Activated CD4-positive, alpha-beta T cell treated with anti-CD3 and anti-CD28 coated beads for 36 hours (primary cell): ENCODE measurements around the gene KANK4. TPM values are rescaled to one million over a fixed set of nuclear protein-coding genes. Genes with fewer than 3 reads are reported as not detected.

ENCODE experiments used
- ATAC-seq: fragments of 200-7000 bp; cut with Tn5 transposase; one replicate; pipeline ENCODE4 v1.10.0; 2021; ENCODE audit warnings: mild to moderate bottlenecking, moderate library complexity
- CTCF ChIA-PET: fragments of 350-600 bp; sonication (Branson Sonifier 250); formaldehyde crosslinking; loops from one replicate; lab custom pipeline; 2021; ENCODE audit warnings: antibody characterized with exemption; lab: Charles Lee
- POLR2A ChIA-PET: fragments of 350-600 bp; sonication (Branson Sonifier 250); formaldehyde crosslinking; loops from one replicate; lab custom pipeline; 2021; ENCODE audit warnings: antibody characterized with exemption, inconsistent platforms; lab: Charles Lee
- DNase-seq: peaks from one replicate; pipeline ENCODE4 v3.0.0-alpha.2; 2020
- H3K27ac Mint-ChIP-seq: one replicate; pipeline ENCODE4 v1.8.0; 2021; ENCODE audit warnings: mixed read lengths
- H3K27me3 Mint-ChIP-seq: one replicate; pipeline ENCODE4 v1.8.0; 2021; ENCODE audit warnings: mixed read lengths
- H3K36me3 Mint-ChIP-seq: one replicate; pipeline ENCODE4 v1.8.0; 2021; ENCODE audit warnings: low read depth, mixed read lengths
- H3K4me1 Mint-ChIP-seq: one replicate; pipeline ENCODE4 v1.8.0; 2021; ENCODE audit warnings: mixed read lengths
- H3K4me3 Mint-ChIP-seq: one replicate; pipeline ENCODE4 v1.8.0; 2021; ENCODE audit warnings: mild to moderate bottlenecking, moderate library complexity, mixed read lengths
- H3K9me3 Mint-ChIP-seq: one replicate; pipeline ENCODE4 v1.8.0; 2021; ENCODE audit warnings: low read depth, mixed read lengths
- intact Hi-C, 2 experiments: fragments of 100-400 bp; cut with DNase I in 1 of 2; cut with micrococcal nuclease in 1 of 2; formaldehyde crosslinking; loops; one replicate each; pipeline versions ENCODE4 v1.14.2 to v1.15.1; 2022 to 2024; cut with DNase I, micrococcal nuclease
- total RNA-seq, 2 experiments: library from RNA; stranded (reverse); gene quantifications; one replicate each; pipeline ENCODE4 v1.2.3, GENCODE V29; 2021

KANK4 gene
- total RNA-seq, 2 experiments from 2014 or later = not detected

- H3K27ac Mint-ChIP-seq = no peak overlapping the region
- POLR2A ChIA-PET = no interaction called here
These were observed 37.2 kb downstream of the KANK4 start for GRCh38 chr1:62281922-62282555.

DNA sequence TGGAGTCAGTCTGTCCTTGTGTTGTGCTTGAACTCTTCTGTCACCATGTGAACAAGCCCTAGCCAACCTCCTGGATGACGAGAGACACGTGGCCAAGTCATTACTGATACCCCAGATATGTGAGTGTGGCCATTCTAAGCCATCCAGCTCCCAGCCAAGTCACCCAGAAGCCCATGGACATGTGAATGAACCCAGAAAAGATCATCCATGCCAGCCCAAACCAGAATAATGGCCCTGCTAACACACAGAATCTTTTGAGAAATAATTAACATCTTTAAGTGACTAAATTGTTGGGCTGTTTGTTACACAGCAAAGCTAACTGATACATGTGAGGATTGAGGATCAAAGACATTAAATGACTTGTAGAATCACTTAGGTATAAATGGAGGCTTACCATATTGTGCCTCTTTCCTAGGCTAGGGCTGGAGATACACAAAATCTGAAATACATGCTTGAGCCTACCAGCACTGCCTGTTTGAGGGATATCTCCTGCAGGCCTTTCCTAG is 38.2 kb downstream of the KANK4 start:
- Mint-ChIP-seq H3K9me3 (peaks cover 4% of the 10 kb centered on the region), H3K4me3 (no peak overlapping the region), H3K36me3 (no peaks in the 10 kb centered on the region), H3K4me1 (no peaks in the 10 kb centered on the region), H3K27me3 (peaks cover 3% of the 10 kb centered on the region), H3K27ac (no peak overlapping the region)
- ATAC-seq = no peak
- POLR2A ChIA-PET = no interaction called here
- intact Hi-C loops = no loop called here
- DNase-seq = no peak
- CTCF ChIA-PET = no interaction called here

More at GRCh38 chr1:62281922-62282555, 37.2 kb downstream of the KANK4 start:
- ATAC-seq = no peak
- no peaks in the 10 kb centered on the region for H3K36me3 Mint-ChIP-seq
- no peak overlapping the region for H3K4me3 Mint-ChIP-seq
- DNase-seq = no peak
- H3K27me3 Mint-ChIP-seq = peaks cover 8% of the 10 kb centered on the region
- CTCF ChIA-PET = interaction anchor here (0.8 kb wide), 1 partner anchor 8 kb away, joined by 3 read pairs; no protein-coding TSS in a partner anchor
- peaks cover 4% of the 10 kb centered on the region for H3K9me3 Mint-ChIP-seq
- no peaks in the 10 kb centered on the region for H3K4me1 Mint-ChIP-seq
- intact Hi-C loops = no loop called here

- POLR2A ChIA-PET = no interaction called here
- DNase-seq = no peak
- no peaks in the 10 kb centered on the region for H3K36me3 Mint-ChIP-seq
- no peak for ATAC-seq
- peaks cover 4% of the 10 kb centered on the region for H3K9me3 Mint-ChIP-seq
- H3K27ac Mint-ChIP-seq = no peak overlapping the region
- H3K4me1 Mint-ChIP-seq = no peaks in the 10 kb centered on the region
- CTCF ChIA-PET = no interaction called here
- intact Hi-C loops = no loop called here
- peaks cover 2% of the 10 kb centered on the region for H3K27me3 Mint-ChIP-seq
- H3K4me3 Mint-ChIP-seq = no peak overlapping the region
These were observed 39.1 kb downstream of the KANK4 start for GRCh38 chr1:62280150-62280549.

- peaks cover 2% of the 10 kb centered on the region for H3K36me3 Mint-ChIP-seq
- H3K9me3 Mint-ChIP-seq = peaks cover 4% of the 10 kb centered on the region
- no peak overlapping the region for H3K4me3 Mint-ChIP-seq
- peaks cover 15% of the 10 kb centered on the region for H3K4me1 Mint-ChIP-seq
- DNase-seq = no peak
- ChIA-PET CTCF (interaction anchor here (0.6 kb wide), 1 partner anchor 145 kb away, joined by 4 read pairs; no protein-coding TSS in a partner anchor), POLR2A (no interaction called here)
- intact Hi-C loops = no loop called here
- no peak overlapping the region for H3K27ac Mint-ChIP-seq
- H3K27me3 Mint-ChIP-seq = no peaks in the 10 kb centered on the region
- no peak for ATAC-seq
These were observed 42.4 kb downstream of the KANK4 start for GRCh38 chr1:62276791-62277190.

- peaks cover 2% of the 10 kb centered on the region for H3K36me3 Mint-ChIP-seq
- H3K4me3 Mint-ChIP-seq = no peak overlapping the region
- H3K9me3 Mint-ChIP-seq = peaks cover 4% of the 10 kb centered on the region
- ATAC-seq (no peak), DNase-seq (no peak)
- H3K4me1 Mint-ChIP-seq = peaks cover 23% of the 10 kb centered on the region
- ChIA-PET CTCF (no interaction called here), POLR2A (interaction anchor here (0.6 kb wide), 1 partner anchor 50 kb away, joined by 5 read pairs; no protein-coding TSS in a partner anchor)
- H3K27me3 Mint-ChIP-seq = no peaks in the 10 kb centered on the region
- intact Hi-C loops = no loop called here
- no peak overlapping the region for H3K27ac Mint-ChIP-seq
These were observed 44.4 kb downstream of the KANK4 start for GRCh38 chr1:62274496-62275485.

DNA sequence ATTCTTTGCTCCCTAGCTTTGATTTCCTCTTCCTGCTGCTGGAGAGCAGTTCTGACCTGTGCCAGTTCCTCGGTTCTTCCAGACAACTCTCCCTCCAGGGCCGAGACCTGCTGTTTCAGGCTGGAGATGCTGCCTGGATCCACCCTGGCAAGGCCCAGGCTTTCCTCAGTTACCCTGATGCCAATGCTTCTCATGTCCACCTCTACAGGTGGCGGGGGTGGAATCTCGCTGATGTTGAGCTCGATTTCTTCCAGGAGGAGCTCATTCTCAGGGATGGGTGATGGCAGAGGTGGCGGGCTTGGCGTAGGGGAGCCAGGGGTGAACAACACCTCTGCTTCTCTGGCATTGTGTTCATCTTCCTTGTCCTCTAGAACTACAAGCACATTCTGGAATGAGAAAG is 45.3 kb downstream of the KANK4 start:
- H3K27me3 Mint-ChIP-seq = no peaks in the 10 kb centered on the region

GRCh38 chr1:62271948-62272728 is 47.1 kb downstream of the KANK4 start:
- ChIA-PET CTCF (interaction anchor here (0.8 kb wide), 1 partner anchor 16 kb away, joined by 3 read pairs; no protein-coding TSS in a partner anchor), POLR2A (no interaction called here)
- Mint-ChIP-seq H3K27ac (peak overlapping the region; percentile 87), H3K27me3 (no peaks in the 10 kb centered on the region), H3K36me3 (peaks cover 2% of the 10 kb centered on the region), H3K4me3 (no peak overlapping the region), H3K4me1 (peaks cover 23% of the 10 kb centered on the region), H3K9me3 (no peaks in the 10 kb centered on the region)
- ATAC-seq (peak; percentile 93), DNase-seq (peak; percentile 70)
- intact Hi-C loops = no loop called here

More for the DNA sequence above, 45.3 kb downstream of the KANK4 start:
- ChIA-PET POLR2A (interaction anchor here (0.6 kb wide), 1 partner anchor 51 kb away, joined by 5 read pairs; no protein-coding TSS in a partner anchor), CTCF (interaction anchor here (0.7 to 1.0 kb wide), 2 partner anchors 8 to 43 kb away, joined by 3 read pairs; no protein-coding TSS in a partner anchor)
- Mint-ChIP-seq H3K36me3 (peaks cover 2% of the 10 kb centered on the region), H3K4me1 (peaks cover 23% of the 10 kb centered on the region), H3K27ac (no peak overlapping the region), H3K9me3 (peaks cover 4% of the 10 kb centered on the region), H3K4me3 (no peak overlapping the region)
- intact Hi-C loops = no loop called here
- DNase-seq = no peak
- ATAC-seq = no peak

DNA sequence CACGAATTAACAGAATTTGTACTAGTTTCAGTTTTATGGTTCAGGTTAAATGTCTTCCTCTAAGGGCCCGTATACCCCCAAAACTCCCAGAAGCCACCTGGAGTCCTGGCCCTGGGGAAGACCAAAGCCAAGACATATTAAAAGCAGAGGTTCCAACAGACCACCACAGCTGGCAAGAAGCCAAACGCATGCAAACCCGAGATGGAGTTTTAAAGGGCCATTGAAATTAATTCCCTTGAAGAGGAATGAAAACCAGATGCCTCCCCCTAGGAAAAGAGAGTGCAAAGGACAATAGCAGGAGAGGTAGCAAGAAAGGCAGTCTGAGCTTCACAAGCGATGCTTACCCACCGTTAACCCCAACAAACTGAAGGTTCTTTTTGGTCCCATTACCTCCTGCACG is 48.1 kb downstream of the KANK4 start:
- Mint-ChIP-seq H3K27ac (peak overlapping the region; percentile 87), H3K4me3 (no peak overlapping the region), H3K4me1 (peaks cover 23% of the 10 kb centered on the region), H3K36me3 (peaks cover 2% of the 10 kb centered on the region), H3K9me3 (no peaks in the 10 kb centered on the region), H3K27me3 (no peaks in the 10 kb centered on the region)
- no peak for DNase-seq
- POLR2A ChIA-PET = no interaction called here
- CTCF ChIA-PET = no interaction called here
- no peak for ATAC-seq
- intact Hi-C loops = no loop called here

- POLR2A ChIA-PET = no interaction called here
- DNase-seq (no peak), ATAC-seq (no peak)
- CTCF ChIA-PET = interaction anchor here (0.6 kb wide), 1 partner anchor 9 kb away, joined by 3 read pairs; no protein-coding TSS in a partner anchor
- H3K27ac Mint-ChIP-seq = no peak overlapping the region
- no peaks in the 10 kb centered on the region for H3K27me3 Mint-ChIP-seq
- H3K9me3 Mint-ChIP-seq = no peaks in the 10 kb centered on the region
- peaks cover 2% of the 10 kb centered on the region for H3K36me3 Mint-ChIP-seq
- H3K4me3 Mint-ChIP-seq = no peak overlapping the region
- intact Hi-C loops = no loop called here
- H3K4me1 Mint-ChIP-seq = peaks cover 23% of the 10 kb centered on the region
These were observed 49.3 kb downstream of the KANK4 start for GRCh38 chr1:62269851-62270495.

DNA sequence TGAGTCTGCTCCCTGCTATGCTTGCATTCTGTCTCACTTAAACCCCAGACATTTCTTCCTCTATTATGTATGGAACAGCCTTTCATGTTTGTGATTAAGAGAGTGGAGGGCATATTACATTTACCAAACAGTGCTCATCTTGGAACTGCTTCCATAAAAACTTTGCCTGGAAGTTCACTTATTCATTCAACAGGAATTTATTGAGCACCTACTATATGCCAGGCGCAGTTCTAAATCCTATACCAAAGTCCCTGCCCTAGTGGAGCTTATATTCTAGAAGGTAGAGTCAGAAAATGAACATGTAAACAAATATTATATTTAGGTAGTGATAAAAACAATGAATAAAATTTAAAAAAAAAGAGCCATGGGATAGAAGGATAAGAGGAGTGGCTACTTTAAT is 49.8 kb downstream of the KANK4 start:
- intact Hi-C loops = no loop called here
- H3K4me1 Mint-ChIP-seq = peaks cover 23% of the 10 kb centered on the region
- H3K27me3 Mint-ChIP-seq = no peaks in the 10 kb centered on the region
- H3K36me3 Mint-ChIP-seq = peaks cover 2% of the 10 kb centered on the region
- DNase-seq (no peak), ATAC-seq (no peak)
- H3K27ac Mint-ChIP-seq = no peak overlapping the region
- POLR2A ChIA-PET = no interaction called here
- no peak overlapping the region for H3K4me3 Mint-ChIP-seq
- H3K9me3 Mint-ChIP-seq = no peaks in the 10 kb centered on the region
- CTCF ChIA-PET = interaction anchor here (0.6 kb wide), 1 partner anchor 10 kb away, joined by 3 read pairs; no protein-coding TSS in a partner anchor
